22Rv1 (cell line): Measurements from ENCODE around the gene MGAT4B.

Experiments used
- CTCF ChIP-seq: fragments of 450-650 bp; IDR thresholded peaks from 2 replicates; pipeline ENCODE4 v1.5.1; 2017; ENCODE audit warnings: mild to moderate bottlenecking
- ZFX ChIP-seq: fragments of 450-650 bp; IDR thresholded peaks from 2 replicates; pipeline ENCODE4 v1.6.1; 2017; ENCODE audit warnings: antibody characterized with exemption, borderline replicate concordance

- TF ChIP-seq CTCF, result no peak
- no peak for TF ChIP-seq ZFX
Measured at GRCh38 chr5:179828756-179829421, 22.2 kb upstream of the MGAT4B start.
